ENCODE measurements around the gene FBXO38. TPM values are rescaled to one million over a fixed set of nuclear protein-coding genes. Genes with fewer than 3 reads are reported as not detected.

Gene FBXO38
- total RNA-seq, 1 donor from 2014 or later, result 62.8 TPM

- no peak for DNase-seq (ENCODE audit: low read depth, low spot score)
Observed at GRCh38 chr5:148382961-148383360, 797 bp upstream of the FBXO38 start.

GRCh38 chr5:148384380-148384737 is 601 bp downstream of the FBXO38 start:
- no peak for DNase-seq (ENCODE audit: low read depth, low spot score)

- no peak for DNase-seq (ENCODE audit: low read depth, low spot score)
Observed at GRCh38 chr5:148385094-148385493, 1.3 kb downstream of the FBXO38 start.

- DNase-seq (ENCODE audit: low read depth, low spot score), result no peak
Observed at GRCh38 chr5:148386041-148386440, 2.3 kb downstream of the FBXO38 start.

GRCh38 chr5:148387325-148387724 is 3.6 kb downstream of the FBXO38 start:
- DNase-seq (ENCODE audit: low read depth, low spot score), result no peak

GRCh38 chr5:148388696-148389095 is 4.9 kb downstream of the FBXO38 start:
- DNase-seq (ENCODE audit: low read depth, low spot score), result no peak

- DNase-seq (ENCODE audit: low read depth, low spot score), result no peak
Observed at GRCh38 chr5:148390914-148391313, 7.2 kb downstream of the FBXO38 start.

GRCh38 chr5:148391422-148391821 is 7.7 kb downstream of the FBXO38 start:
- DNase-seq (ENCODE audit: low read depth, low spot score), result no peak

- no peak for DNase-seq (ENCODE audit: low read depth, low spot score)
Observed at GRCh38 chr5:148393390-148393741, 9.6 kb downstream of the FBXO38 start.

GRCh38 chr5:148394587-148395019 is 10.8 kb downstream of the FBXO38 start:
- no peak for DNase-seq (ENCODE audit: low read depth, low spot score)

- no peak for DNase-seq (ENCODE audit: low read depth, low spot score)
Observed at GRCh38 chr5:148395031-148395430, 11.3 kb downstream of the FBXO38 start.

- DNase-seq (ENCODE audit: low read depth, low spot score), result no peak
Observed at GRCh38 chr5:148397968-148398595, 14.3 kb downstream of the FBXO38 start.

GRCh38 chr5:148398698-148399121 is 15.0 kb downstream of the FBXO38 start:
- no peak for DNase-seq (ENCODE audit: low read depth, low spot score)

- DNase-seq (ENCODE audit: low read depth, low spot score), result no peak
Observed at GRCh38 chr5:148401604-148402003, 17.8 kb downstream of the FBXO38 start.

GRCh38 chr5:148403344-148403743 is 19.6 kb downstream of the FBXO38 start:
- no peak for DNase-seq (ENCODE audit: low read depth, low spot score)

- no peak for DNase-seq (ENCODE audit: low read depth, low spot score)
Observed at GRCh38 chr5:148406406-148406805, 22.6 kb downstream of the FBXO38 start.

- no peak for DNase-seq (ENCODE audit: low read depth, low spot score)
Observed at GRCh38 chr5:148408092-148408491, 24.3 kb downstream of the FBXO38 start.

GRCh38 chr5:148412124-148412523 is 28.4 kb downstream of the FBXO38 start:
- no peak for DNase-seq (ENCODE audit: low read depth, low spot score)

- DNase-seq (ENCODE audit: low read depth, low spot score), result no peak
Observed at GRCh38 chr5:148414833-148415232, 31.1 kb downstream of the FBXO38 start.

- DNase-seq (ENCODE audit: low read depth, low spot score), result no peak
Observed at GRCh38 chr5:148416416-148416815, 32.7 kb downstream of the FBXO38 start.

GRCh38 chr5:148416921-148417320 is 33.2 kb downstream of the FBXO38 start:
- DNase-seq (ENCODE audit: low read depth, low spot score), result peak; percentile 94

- DNase-seq (ENCODE audit: low read depth, low spot score), result no peak
Observed at GRCh38 chr5:148418511-148418910, 34.8 kb downstream of the FBXO38 start.

GRCh38 chr5:148421661-148422060 is 37.9 kb downstream of the FBXO38 start:
- no peak for DNase-seq (ENCODE audit: low read depth, low spot score)

- no peak for DNase-seq (ENCODE audit: low read depth, low spot score)
Observed at GRCh38 chr5:148425808-148426207, 42.0 kb downstream of the FBXO38 start.
